GM23338 (cell line): Measurements from ENCODE around the gene MRPL20. TPM values are rescaled to one million over a fixed set of nuclear protein-coding genes. Genes with fewer than 3 reads are reported as not detected.

ENCODE experiments used
- ATAC-seq: fragments of 200-7000 bp; cut with Tn5 transposase; 3 replicates; pipeline ENCODE4 v1.9.1; 2020
- DNase-seq: peaks from one replicate; pipeline ENCODE4 v3.0.0-alpha.2; 2015; ENCODE audit warnings: low spot score
- H2AFZ ChIP-seq: fragments of 200-600 bp; sonication (generic); 2 replicates; pipeline ENCODE4 v1.8.0; 2016; ENCODE audit warnings: antibody characterized with exemption, mild to moderate bottlenecking, moderate library complexity
- H3F3A ChIP-seq: fragments of 200-600 bp; sonication (generic); replicated peaks from 2 replicates; pipeline ENCODE4 v1.8.0; 2017; ENCODE audit warnings: antibody characterized with exemption, mixed run types, low read depth
- H3K27ac ChIP-seq: fragments of 200-600 bp; sonication (generic); 2 replicates; pipeline ENCODE4 v1.6.1; 2016; ENCODE audit warnings: low read depth
- H3K27me3 ChIP-seq: fragments of 200-600 bp; sonication (generic); 2 replicates; pipeline ENCODE4 v1.8.0; 2016; ENCODE audit warnings: mild to moderate bottlenecking, mixed run types, moderate library complexity; ENCODE audit not compliant: insufficient read depth
- H3K36me3 ChIP-seq: fragments of 200-600 bp; sonication (generic); 2 replicates; pipeline ENCODE4 v1.8.0; 2016; ENCODE audit warnings: mild to moderate bottlenecking; ENCODE audit not compliant: insufficient read depth
- H3K4me1 ChIP-seq: fragments of 200-600 bp; sonication (generic); 2 replicates; pipeline ENCODE4 v1.8.0; 2016; ENCODE audit warnings: mild to moderate bottlenecking, moderate library complexity; ENCODE audit not compliant: insufficient read depth
- H3K4me2 ChIP-seq: fragments of 200-600 bp; sonication (generic); 2 replicates; pipeline ENCODE4 v1.7.1; 2017; ENCODE audit warnings: mixed run types
- H3K4me3 ChIP-seq: fragments of 200-600 bp; sonication (generic); 2 replicates; pipeline ENCODE4 v1.6.1; 2016; ENCODE audit warnings: mixed run types
- H3K79me2 ChIP-seq: fragments of 200-600 bp; sonication (generic); replicated peaks from 2 replicates; pipeline ENCODE4 v1.8.0; 2017; ENCODE audit warnings: mild to moderate bottlenecking; ENCODE audit not compliant: insufficient read depth
- H3K9me2 ChIP-seq: fragments of 200-600 bp; sonication (generic); 2 replicates; pipeline ENCODE4 v1.8.0; 2017; ENCODE audit not compliant: insufficient read depth
- H4K20me1 ChIP-seq: fragments of 200-600 bp; sonication (generic); replicated peaks from 2 replicates; pipeline ENCODE4 v1.8.0; 2017; ENCODE audit warnings: mild to moderate bottlenecking; ENCODE audit not compliant: insufficient read depth
- H3K27ac Mint-ChIP-seq: 2 replicates; pipeline ENCODE4 v1.8.0; 2020; ENCODE audit warnings: inconsistent platforms, mild to moderate bottlenecking, moderate library complexity, mixed read lengths
- H3K27me3 Mint-ChIP-seq: 3 replicates; pipeline ENCODE4 v1.8.0; 2022; ENCODE audit warnings: low read depth, mild to moderate bottlenecking, moderate library complexity, mixed read lengths, inconsistent platforms; ENCODE audit not compliant: insufficient read depth, poor library complexity
- H3K36me3 Mint-ChIP-seq: 3 replicates; pipeline ENCODE4 v1.8.0; 2021; ENCODE audit warnings: low read depth, mild to moderate bottlenecking, inconsistent platforms, moderate library complexity, mixed read lengths
- H3K4me1 Mint-ChIP-seq: 3 replicates; pipeline ENCODE4 v1.8.0; 2020; ENCODE audit warnings: mild to moderate bottlenecking, inconsistent platforms, mixed read lengths
- H3K4me3 Mint-ChIP-seq: 3 replicates; pipeline ENCODE4 v1.8.0; 2021; ENCODE audit warnings: moderate library complexity, mild to moderate bottlenecking, inconsistent platforms, mixed read lengths
- H3K9me3 Mint-ChIP-seq: 3 replicates; pipeline ENCODE4 v1.8.0; 2020; ENCODE audit warnings: moderate library complexity, mild to moderate bottlenecking, inconsistent platforms, mixed read lengths
- ETS1 ChIP-seq: IDR thresholded peaks from 2 replicates; pipeline ENCODE4 v1.6.1; 2016; ENCODE audit warnings: antibody characterized with exemption
- JUNB ChIP-seq: IDR thresholded peaks from one replicate; pipeline ENCODE4 v1.6.1; 2016; ENCODE audit warnings: antibody characterized with exemption; ENCODE audit not compliant: unreplicated experiment
- ZNF114 ChIP-seq: fragments of 250-450 bp; sonication (Bioruptor Pico); IDR thresholded peaks from 2 replicates; pipeline ENCODE4 v1.5.0; 2020; ENCODE audit warnings: mild to moderate bottlenecking, moderate library complexity
- ZNF331 ChIP-seq: fragments of 250-450 bp; sonication (Bioruptor Pico); IDR thresholded peaks from 2 replicates; pipeline ENCODE4 v1.5.0; 2020; ENCODE audit warnings: low read depth, mild to moderate bottlenecking, moderate library complexity
- ZNF462 ChIP-seq: fragments of 250-450 bp; sonication (Bioruptor Pico); IDR thresholded peaks from 2 replicates; pipeline ENCODE4 v1.5.0; 2020; ENCODE audit warnings: mild to moderate bottlenecking, moderate library complexity
- polyA plus RNA-seq: library from polyadenylated mRNA; unstranded; fragments of >200 nt; fragmentation: Nextera tagmentation; extraction: Ambion mirVana; gene quantifications from 2 replicates; pipeline ENCODE4 v1.2.1, GENCODE V29; 2016
- total RNA-seq: library from RNA; depleted of rRNA; stranded (reverse); fragments of >200 nt; shearing (Covaris generic); gene quantifications from 2 replicates; pipeline ENCODE4 v1.2.3, GENCODE V29; 2014

The MRPL20 gene
- total and polyA plus RNA-seq, 2 experiments from 2014 or later, result 173 to 319 TPM

- no peak overlapping the region for H3K4me2 ChIP-seq
- no peak for ATAC-seq
- Mint-ChIP-seq H3K9me3 (no peaks in the 10 kb centered on the region; the same call in 2 of the 3 replicates), H3K4me1 (peaks cover 6% of the 10 kb centered on the region; the same call in 2 of the 3 replicates), H3K36me3 (no peaks in the 10 kb centered on the region), H3K4me3 (no peak overlapping the region), H3K27ac (no peak overlapping the region), H3K27me3 (peaks cover 8% of the 10 kb centered on the region)
- H3K36me3 ChIP-seq, result no peaks in the 10 kb centered on the region
- no peaks in the 10 kb centered on the region for H4K20me1 ChIP-seq
- H3K9me2 ChIP-seq, result no peaks in the 10 kb centered on the region
- no peaks in the 10 kb centered on the region for H3K27me3 ChIP-seq
- TF ChIP-seq ZNF331 (no peak), ETS1 (no peak), ZNF114 (CRISPR knock-in tag) (no peak), JUNB (no peak), ZNF462 (CRISPR knock-in tag) (no peak)
- H3K27ac ChIP-seq, result no peak overlapping the region
- H3F3A ChIP-seq, result peaks cover 20% of the 10 kb centered on the region; the same call in 1 of the 2 replicates
- no peak overlapping the region for H2AFZ ChIP-seq
- no peak for DNase-seq
- H3K4me3 ChIP-seq, result no peak overlapping the region
- H3K4me1 ChIP-seq, result peaks cover 8% of the 10 kb centered on the region; the same call in 1 of the 2 replicates
- H3K79me2 ChIP-seq, result no peaks in the 10 kb centered on the region
Observed at GRCh38 chr1:1365875-1366698, 41.0 kb downstream of the MRPL20 start.
